VCaP (cell line): ENCODE data around the gene FHAD1.

Source experiments
- H3K27ac ChIP-seq: fragments of 450-650 bp; 2 replicates; pipeline ENCODE4 v1.5.1; 2017
- TF ChIP-seq, protein P1 (sequence below): fragments of 450-650 bp; conservative IDR thresholded peaks from 2 replicates; pipeline ENCODE4 v1.5.1; 2017; ENCODE audit warnings: mild to moderate bottlenecking, moderate library complexity

Gene FHAD1

DNA sequence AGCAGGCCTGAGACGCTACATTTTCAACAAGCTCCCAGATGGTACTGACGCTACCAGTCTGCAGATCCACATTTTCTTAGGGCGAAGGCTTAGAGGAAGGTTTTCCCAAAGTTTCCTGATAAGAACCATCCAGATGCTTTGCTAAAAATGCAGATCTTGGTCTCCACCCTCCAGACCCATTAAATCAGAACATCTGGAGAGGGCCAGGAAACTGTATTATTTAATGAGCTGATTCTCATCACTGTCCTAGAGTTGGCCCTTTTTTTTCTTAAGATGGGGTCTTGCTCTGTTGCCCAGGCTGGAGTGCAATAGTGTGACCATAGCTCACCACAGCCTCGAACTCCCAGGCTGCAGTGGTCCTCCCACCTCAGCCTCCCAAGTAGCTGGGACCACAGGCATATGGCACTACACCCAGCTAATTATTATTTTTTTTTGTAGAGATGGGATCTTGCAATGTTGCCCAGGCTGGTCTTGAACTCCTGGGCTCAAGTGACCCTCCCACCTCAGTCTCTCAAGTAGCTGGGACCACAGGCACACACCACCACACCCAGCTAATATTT lies 95.5 kb downstream of the FHAD1 start:
- H3K27ac ChIP-seq, result no peak overlapping the region
- TF ChIP-seq, protein P1, sequence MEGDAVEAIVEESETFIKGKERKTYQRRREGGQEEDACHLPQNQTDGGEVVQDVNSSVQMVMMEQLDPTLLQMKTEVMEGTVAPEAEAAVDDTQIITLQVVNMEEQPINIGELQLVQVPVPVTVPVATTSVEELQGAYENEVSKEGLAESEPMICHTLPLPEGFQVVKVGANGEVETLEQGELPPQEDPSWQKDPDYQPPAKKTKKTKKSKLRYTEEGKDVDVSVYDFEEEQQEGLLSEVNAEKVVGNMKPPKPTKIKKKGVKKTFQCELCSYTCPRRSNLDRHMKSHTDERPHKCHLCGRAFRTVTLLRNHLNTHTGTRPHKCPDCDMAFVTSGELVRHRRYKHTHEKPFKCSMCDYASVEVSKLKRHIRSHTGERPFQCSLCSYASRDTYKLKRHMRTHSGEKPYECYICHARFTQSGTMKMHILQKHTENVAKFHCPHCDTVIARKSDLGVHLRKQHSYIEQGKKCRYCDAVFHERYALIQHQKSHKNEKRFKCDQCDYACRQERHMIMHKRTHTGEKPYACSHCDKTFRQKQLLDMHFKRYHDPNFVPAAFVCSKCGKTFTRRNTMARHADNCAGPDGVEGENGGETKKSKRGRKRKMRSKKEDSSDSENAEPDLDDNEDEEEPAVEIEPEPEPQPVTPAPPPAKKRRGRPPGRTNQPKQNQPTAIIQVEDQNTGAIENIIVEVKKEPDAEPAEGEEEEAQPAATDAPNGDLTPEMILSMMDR, result no peak

DNA sequence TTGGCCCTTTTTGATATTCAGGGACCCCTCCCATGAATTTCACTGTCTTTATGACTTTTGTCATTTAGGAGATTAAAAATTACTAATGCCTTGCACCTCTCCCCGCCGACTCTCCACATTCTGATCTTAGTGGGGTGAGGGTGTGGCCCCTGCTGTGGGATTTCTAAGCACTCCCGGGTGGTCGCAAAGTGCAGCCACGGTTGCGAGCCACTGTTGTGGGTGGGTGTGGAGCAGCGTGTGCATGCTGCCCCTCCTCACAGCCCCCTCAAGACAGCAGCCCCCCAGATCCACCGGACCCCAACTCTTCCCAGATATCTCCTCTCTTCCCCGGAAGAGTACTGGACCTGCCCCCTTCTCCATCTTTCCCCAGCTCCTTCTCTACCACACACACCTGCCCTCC lies 96.1 kb downstream of the FHAD1 start:
- no peak overlapping the region for H3K27ac ChIP-seq
- TF ChIP-seq, protein P1, result no peak

DNA sequence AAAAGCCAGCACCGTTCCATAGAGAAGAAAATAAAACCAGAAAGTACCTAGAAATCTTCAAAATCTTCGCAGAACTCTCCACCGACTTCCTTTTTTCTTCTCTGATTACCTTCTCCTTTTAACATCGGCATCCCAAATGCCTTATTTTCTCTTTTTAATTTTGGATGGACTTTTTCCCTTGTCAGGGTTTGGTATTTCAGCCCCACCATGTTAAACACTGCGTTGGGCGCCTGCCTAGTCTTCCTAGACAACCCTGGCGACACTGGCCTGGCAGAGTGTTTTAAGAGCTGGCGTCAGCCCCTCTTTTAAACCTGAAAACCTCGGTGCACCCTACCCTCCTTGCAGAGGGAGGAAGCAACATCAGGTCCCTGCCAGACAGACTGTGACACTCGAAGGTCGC lies 96.7 kb downstream of the FHAD1 start:
- TF ChIP-seq, protein P1, result no peak
- H3K27ac ChIP-seq, result no peak overlapping the region

DNA sequence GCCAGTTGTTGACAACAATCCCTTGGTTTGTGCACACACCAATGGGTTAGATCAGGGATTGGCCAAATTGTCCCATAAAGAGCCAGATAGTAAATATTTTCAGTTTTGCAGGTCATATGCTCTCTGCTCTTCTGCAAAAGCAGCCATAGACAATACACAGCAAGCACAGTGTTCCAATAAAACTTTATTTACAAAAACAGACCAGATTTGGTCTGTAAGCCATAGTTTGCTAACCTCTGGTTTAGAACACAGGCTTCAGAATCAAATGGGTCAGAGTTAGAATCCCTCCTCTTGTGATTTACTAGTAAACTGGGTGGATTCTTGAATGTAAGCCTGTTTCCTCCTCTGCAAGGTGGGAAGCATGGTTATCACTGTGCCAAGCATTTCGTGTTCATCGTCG lies 97.4 kb downstream of the FHAD1 start:
- H3K27ac ChIP-seq, result no peak overlapping the region
- TF ChIP-seq, protein P1, result no peak

DNA sequence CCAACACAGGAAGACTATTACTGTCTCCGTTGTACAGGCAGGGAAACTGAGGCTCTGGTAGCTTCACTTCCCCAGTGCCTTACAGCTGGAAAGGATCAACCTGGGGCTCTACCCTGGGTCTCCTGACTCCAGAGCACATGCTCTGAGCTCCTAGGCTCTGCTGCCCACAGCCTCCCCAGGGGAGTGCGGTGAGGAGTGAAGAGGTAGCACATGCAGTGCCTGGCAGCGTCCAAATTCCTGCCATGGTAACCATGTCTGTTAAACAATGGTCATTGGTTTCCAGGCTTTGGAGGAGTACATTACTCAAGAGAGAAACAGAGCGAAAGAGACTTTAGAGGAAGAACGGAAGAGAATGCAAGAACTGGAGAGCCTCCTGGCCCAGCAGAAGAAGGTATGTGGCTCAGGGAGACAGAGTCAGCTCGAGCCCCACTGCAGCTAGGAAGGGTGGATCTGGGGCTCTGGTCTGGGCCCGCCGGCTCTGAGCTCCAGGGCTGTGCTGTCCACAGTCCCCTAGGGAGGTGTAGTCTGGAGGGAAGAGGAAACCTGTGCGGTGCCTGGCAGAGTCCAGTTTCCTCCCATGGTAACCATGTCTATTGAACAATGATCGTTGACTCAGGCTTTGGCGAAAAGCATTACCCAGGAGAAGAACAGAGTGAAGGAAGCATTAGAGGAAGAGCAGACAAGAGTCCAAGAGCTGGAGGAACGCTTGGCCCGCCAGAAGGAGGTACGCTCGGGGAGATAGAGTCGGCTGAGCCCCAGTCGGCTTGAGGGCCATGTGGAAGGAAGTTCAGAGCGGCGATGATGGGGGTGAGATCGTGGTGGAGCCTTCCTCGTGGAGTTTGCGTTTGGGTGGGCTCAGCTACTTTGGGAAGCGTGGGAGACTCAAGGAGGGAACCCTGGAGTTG lies 98.0 kb downstream of the FHAD1 start:
- no peak overlapping the region for H3K27ac ChIP-seq
- TF ChIP-seq, protein P1, result no peak

DNA sequence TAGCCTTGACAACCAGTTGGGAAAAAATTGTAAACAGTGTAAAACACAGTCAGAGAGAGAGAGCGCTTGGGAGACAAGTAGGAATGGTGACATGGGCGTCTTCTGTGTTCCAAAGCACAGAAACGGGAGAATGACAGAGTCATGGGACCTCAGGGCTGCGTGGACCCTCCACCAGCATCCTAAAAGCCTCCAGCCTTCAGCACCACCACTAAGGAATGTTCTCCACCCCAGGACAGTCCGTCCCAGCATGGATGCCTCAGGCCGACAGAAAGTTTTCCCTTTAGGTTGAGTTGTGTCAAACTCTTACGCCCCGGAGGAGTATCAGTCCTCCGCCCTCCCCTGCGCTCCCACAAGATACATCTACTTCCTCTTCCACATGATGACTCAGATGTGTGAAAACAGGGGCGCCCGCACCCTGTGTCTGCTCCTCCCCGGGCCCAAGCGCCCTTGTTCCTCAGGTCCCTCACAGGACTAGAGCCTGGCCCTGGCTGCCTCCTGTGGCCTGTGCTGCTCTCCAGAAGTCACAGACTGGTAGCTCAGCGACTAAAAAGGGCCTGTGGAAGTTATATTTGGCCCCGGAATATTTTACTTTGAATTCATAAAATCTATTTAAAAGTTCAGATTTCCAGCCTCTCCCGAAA lies 98.8 kb downstream of the FHAD1 start:
- H3K27ac ChIP-seq, result no peak overlapping the region
- TF ChIP-seq, protein P1, result no peak

DNA sequence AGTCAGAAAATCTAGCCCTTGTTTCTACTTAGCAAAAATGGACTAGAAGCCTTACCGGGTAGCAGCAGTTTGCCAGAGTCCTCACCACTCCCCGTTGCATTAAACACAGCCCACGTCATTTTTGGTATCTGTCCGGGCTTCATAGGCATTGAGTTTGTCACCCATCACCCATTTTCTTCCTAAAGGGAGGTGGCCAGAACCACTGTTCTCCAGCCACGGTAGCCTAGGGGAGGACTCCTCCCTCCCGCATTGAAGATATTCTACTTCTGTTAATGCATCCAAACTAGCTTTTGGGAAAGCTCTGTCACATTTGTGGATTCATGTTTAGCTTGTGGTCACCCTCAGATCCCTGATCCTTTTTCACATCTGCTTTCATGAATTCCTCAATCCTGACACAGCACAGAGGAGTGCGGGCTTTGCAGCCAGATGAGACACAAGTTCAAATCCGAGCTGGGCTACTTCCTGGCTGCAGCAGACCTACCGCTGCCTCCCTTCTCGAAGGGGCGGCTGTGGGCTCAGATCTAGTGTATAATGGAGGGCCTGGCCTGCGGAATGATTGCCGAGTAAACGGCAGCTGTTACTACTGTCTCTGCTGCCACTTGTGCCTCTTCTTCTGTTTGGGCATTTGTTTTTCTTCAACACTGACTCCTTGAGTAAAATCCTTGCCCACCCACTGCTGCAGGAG lies 99.5 kb downstream of the FHAD1 start:
- TF ChIP-seq, protein P1, result no peak
- no peak overlapping the region for H3K27ac ChIP-seq
